HepG2 (cell line): ENCODE measurements around the gene SEC31A. TPM values are rescaled to one million over a fixed set of nuclear protein-coding genes. Genes with fewer than 3 reads are reported as not detected.
A peak's percentile ranks its signal among the peaks of the same experiment; 100 is the strongest.

ENCODE experiments used
- BRD4 ChIP-seq: sonication (generic); formaldehyde crosslinking; IDR thresholded peaks from 2 replicates; pipeline ENCODE4 v1.4.0; 2020; ENCODE audit warnings: missing genetic modification reagents
- CHCHD3 ChIP-seq: sonication (generic); formaldehyde crosslinking; IDR thresholded peaks from 2 replicates; pipeline ENCODE4 v1.8.0; 2022; ENCODE audit warnings: mild to moderate bottlenecking, missing genetic modification reagents, moderate library complexity
- FOSL1 ChIP-seq: sonication (generic); formaldehyde crosslinking; IDR thresholded peaks from 2 replicates; pipeline ENCODE4 v1.9.0; 2021; ENCODE audit warnings: missing genetic modification reagents, borderline replicate concordance
- KAT7 ChIP-seq: IDR thresholded peaks from 2 replicates; pipeline ENCODE4 v1.6.1; 2018; ENCODE audit warnings: borderline replicate concordance, missing compliant biosample characterization
- MEF2D ChIP-seq: sonication (generic); formaldehyde crosslinking; IDR thresholded peaks from 2 replicates; pipeline ENCODE4 v1.5.1; 2020; ENCODE audit warnings: mild to moderate bottlenecking, missing genetic modification reagents
- NFKB2 ChIP-seq: sonication (generic); formaldehyde crosslinking; IDR thresholded peaks from 2 replicates; pipeline ENCODE4 v1.4.0; 2020; ENCODE audit warnings: missing genetic modification reagents, borderline replicate concordance
- ONECUT2 ChIP-seq: sonication (generic); formaldehyde crosslinking; IDR thresholded peaks from 2 replicates; pipeline ENCODE4 v1.4.0; 2020; ENCODE audit warnings: missing genetic modification reagents
- PCBP2 ChIP-seq: fragments of 200-400 bp; formaldehyde crosslinking; optimal IDR thresholded peaks from 2 replicates; pipeline ENCODE3; 2018; ENCODE audit warnings: low read length, low read depth; ENCODE audit not compliant: poor library complexity, severe bottlenecking
- PHF8 ChIP-seq: sonication (generic); formaldehyde crosslinking; IDR thresholded peaks from 2 replicates; pipeline ENCODE4 v1.5.0; 2020; ENCODE audit warnings: missing genetic modification reagents
- SRSF9 ChIP-seq: fragments of 200-400 bp; formaldehyde crosslinking; IDR thresholded peaks from 2 replicates; pipeline ENCODE4 v1.6.1; 2018; ENCODE audit warnings: borderline replicate concordance, mild to moderate bottlenecking, low read depth, low read length; ENCODE audit not compliant: insufficient read depth, poor library complexity, severe bottlenecking
- TRIM24 ChIP-seq: sonication (generic); formaldehyde crosslinking; IDR thresholded peaks from 2 replicates; pipeline ENCODE4 v1.8.0; 2022; ENCODE audit warnings: mild to moderate bottlenecking, missing genetic modification reagents
- polyA plus RNA-seq, 8 experiments: library from polyadenylated mRNA; depleted of rRNA in 3 of 8; stranded (reverse) in 7 of 8; unstranded in 1 of 8; fragments of >200 nt; fragmentation: Illumina TruSeq in 4 of 8; extraction: Trizol in 4 of 8; gene quantifications; 2 replicates each; pipeline versions ENCODE4 v1.2.1 to v1.2.3, GENCODE V29; 2011 to 2016; ENCODE audit warnings: low read depth in 4 of 8, missing spikeins in 1 of 8, mixed read lengths in 1 of 8; ENCODE audit not compliant: insufficient read depth in 1 of 8
- total RNA-seq, 5 experiments: library from RNA; depleted of rRNA; stranded (reverse); fragments of >200 nt; fragmentation: Illumina TruSeq; extraction: Trizol; gene quantifications; 2 replicates each; pipeline ENCODE4 v1.2.3, GENCODE V29; 2016; ENCODE audit warnings: low read depth in 1 of 5
- TF ChIP-seq, protein P1 (sequence below): sonication (generic); formaldehyde crosslinking; IDR thresholded peaks from 2 replicates; pipeline ENCODE4 v1.4.0; 2020; ENCODE audit warnings: missing genetic modification reagents
- TF ChIP-seq, protein P2 (sequence below): IDR thresholded peaks from 2 replicates; pipeline ENCODE4 v1.6.1; 2016; ENCODE audit warnings: control low read depth
- TF ChIP-seq, protein P3 (sequence below): sonication (generic); formaldehyde crosslinking; IDR thresholded peaks from 2 replicates; pipeline ENCODE4 v1.5.0; 2020; ENCODE audit warnings: missing genetic modification reagents
- TF ChIP-seq, protein P4 (sequence below): sonication (generic); formaldehyde crosslinking; conservative IDR thresholded peaks from 2 replicates; pipeline ENCODE4 v1.8.0; 2022; ENCODE audit warnings: missing genetic modification reagents
- TF ChIP-seq, protein P5 (sequence below): sonication (generic); formaldehyde crosslinking; IDR thresholded peaks from 2 replicates; pipeline ENCODE4 v1.8.1; 2022; ENCODE audit warnings: mild to moderate bottlenecking, missing genetic modification reagents
- TF ChIP-seq, protein P6 (sequence below): sonication (generic); formaldehyde crosslinking; IDR thresholded peaks from 2 replicates; pipeline ENCODE4 v1.5.0; 2020; ENCODE audit warnings: mild to moderate bottlenecking, missing genetic modification reagents

Gene SEC31A
- total and polyA plus RNA-seq, 2 of the 13 experiments (the other 11 are each of a cell fraction or from before 2014, with no cell fraction given), result 231 to 435 TPM

DNA sequence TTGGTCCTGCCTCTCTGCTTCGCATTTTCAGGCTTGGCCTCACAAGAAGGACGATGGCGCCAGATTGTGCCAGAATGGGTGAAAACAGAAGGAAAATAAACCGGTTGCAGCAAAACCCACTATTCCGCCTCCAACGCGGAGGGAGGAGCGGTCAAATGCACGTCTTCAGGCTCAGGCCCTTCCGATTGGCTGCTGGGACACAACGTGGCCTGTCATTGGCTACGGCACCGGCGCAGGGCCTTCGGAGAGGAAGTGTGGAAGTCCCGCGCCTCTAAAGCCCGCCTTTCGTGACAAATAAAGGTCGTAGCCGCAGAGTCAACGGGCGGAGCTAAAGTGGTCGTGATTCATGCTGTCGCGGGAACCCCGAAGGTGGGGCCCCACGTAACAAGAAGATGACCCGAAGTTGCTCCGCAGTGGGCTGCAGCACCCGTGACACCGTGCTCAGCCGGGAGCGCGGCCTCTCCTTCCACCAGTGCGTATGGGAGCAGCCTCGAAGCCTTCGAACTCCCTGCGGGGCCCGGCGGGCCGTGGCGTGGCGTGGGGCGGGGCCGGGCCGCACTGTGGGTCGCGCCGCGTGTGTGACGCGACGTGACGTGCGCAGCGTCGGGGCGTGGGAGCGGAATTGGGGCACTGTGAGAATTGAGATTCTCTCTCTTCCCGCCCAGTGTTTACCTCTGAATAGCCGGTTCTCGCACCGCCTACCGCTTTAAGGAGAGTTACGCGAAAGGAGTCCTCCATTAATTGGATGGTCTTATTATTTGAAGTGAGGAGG lies 9.6 kb upstream of the SEC31A start, which contains the start of gene THAP9 (continued):
- TF ChIP-seq, protein P1, sequence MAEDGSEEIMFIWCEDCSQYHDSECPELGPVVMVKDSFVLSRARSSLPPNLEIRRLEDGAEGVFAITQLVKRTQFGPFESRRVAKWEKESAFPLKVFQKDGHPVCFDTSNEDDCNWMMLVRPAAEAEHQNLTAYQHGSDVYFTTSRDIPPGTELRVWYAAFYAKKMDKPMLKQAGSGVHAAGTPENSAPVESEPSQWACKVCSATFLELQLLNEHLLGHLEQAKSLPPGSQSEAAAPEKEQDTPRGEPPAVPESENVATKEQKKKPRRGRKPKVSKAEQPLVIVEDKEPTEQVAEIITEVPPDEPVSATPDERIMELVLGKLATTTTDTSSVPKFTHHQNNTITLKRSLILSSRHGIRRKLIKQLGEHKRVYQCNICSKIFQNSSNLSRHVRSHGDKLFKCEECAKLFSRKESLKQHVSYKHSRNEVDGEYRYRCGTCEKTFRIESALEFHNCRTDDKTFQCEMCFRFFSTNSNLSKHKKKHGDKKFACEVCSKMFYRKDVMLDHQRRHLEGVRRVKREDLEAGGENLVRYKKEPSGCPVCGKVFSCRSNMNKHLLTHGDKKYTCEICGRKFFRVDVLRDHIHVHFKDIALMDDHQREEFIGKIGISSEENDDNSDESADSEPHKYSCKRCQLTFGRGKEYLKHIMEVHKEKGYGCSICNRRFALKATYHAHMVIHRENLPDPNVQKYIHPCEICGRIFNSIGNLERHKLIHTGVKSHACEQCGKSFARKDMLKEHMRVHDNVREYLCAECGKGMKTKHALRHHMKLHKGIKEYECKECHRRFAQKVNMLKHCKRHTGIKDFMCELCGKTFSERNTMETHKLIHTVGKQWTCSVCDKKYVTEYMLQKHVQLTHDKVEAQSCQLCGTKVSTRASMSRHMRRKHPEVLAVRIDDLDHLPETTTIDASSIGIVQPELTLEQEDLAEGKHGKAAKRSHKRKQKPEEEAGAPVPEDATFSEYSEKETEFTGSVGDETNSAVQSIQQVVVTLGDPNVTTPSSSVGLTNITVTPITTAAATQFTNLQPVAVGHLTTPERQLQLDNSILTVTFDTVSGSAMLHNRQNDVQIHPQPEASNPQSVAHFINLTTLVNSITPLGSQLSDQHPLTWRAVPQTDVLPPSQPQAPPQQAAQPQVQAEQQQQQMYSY (CRISPR knock-in tag), result no peak
- TF ChIP-seq NFKB2 (CRISPR knock-in tag) (peak; percentile 85; the same call in 1 of the 2 replicates), ONECUT2 (CRISPR knock-in tag) (no peak), PHF8 (CRISPR knock-in tag) (peak; percentile 85), MEF2D (peak; percentile 47; the same call in 1 of the 2 replicates), BRD4 (no peak), SRSF9 (no peak), FOSL1 (no peak), TRIM24 (CRISPR knock-in tag) (no peak), PCBP2 (no peak), KAT7 (CRISPR knock-in tag) (0 out of 2 replicates have a peak, but pooled peaks have one; percentile 28), CHCHD3 (CRISPR knock-in tag) (0 out of 2 replicates have a peak, but pooled peaks have one; percentile 64)
- TF ChIP-seq, protein P2, sequence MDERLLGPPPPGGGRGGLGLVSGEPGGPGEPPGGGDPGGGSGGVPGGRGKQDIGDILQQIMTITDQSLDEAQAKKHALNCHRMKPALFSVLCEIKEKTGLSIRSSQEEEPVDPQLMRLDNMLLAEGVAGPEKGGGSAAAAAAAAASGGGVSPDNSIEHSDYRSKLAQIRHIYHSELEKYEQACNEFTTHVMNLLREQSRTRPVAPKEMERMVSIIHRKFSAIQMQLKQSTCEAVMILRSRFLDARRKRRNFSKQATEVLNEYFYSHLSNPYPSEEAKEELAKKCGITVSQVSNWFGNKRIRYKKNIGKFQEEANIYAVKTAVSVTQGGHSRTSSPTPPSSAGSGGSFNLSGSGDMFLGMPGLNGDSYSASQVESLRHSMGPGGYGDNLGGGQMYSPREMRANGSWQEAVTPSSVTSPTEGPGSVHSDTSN (CRISPR knock-in tag), result 0 out of 2 replicates have a peak, but pooled peaks have one; percentile 46
- TF ChIP-seq, protein P3, sequence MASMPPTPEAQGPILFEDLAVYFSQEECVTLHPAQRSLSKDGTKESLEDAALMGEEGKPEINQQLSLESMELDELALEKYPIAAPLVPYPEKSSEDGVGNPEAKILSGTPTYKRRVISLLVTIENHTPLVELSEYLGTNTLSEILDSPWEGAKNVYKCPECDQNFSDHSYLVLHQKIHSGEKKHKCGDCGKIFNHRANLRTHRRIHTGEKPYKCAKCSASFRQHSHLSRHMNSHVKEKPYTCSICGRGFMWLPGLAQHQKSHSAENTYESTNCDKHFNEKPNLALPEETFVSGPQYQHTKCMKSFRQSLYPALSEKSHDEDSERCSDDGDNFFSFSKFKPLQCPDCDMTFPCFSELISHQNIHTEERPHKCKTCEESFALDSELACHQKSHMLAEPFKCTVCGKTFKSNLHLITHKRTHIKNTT (CRISPR knock-in tag), result no peak
- TF ChIP-seq, protein P4, sequence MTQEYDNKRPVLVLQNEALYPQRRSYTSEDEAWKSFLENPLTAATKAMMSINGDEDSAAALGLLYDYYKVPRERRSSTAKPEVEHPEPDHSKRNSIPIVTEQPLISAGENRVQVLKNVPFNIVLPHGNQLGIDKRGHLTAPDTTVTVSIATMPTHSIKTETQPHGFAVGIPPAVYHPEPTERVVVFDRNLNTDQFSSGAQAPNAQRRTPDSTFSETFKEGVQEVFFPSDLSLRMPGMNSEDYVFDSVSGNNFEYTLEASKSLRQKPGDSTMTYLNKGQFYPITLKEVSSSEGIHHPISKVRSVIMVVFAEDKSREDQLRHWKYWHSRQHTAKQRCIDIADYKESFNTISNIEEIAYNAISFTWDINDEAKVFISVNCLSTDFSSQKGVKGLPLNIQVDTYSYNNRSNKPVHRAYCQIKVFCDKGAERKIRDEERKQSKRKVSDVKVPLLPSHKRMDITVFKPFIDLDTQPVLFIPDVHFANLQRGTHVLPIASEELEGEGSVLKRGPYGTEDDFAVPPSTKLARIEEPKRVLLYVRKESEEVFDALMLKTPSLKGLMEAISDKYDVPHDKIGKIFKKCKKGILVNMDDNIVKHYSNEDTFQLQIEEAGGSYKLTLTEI (CRISPR knock-in tag), result no peak
- TF ChIP-seq, protein P5, sequence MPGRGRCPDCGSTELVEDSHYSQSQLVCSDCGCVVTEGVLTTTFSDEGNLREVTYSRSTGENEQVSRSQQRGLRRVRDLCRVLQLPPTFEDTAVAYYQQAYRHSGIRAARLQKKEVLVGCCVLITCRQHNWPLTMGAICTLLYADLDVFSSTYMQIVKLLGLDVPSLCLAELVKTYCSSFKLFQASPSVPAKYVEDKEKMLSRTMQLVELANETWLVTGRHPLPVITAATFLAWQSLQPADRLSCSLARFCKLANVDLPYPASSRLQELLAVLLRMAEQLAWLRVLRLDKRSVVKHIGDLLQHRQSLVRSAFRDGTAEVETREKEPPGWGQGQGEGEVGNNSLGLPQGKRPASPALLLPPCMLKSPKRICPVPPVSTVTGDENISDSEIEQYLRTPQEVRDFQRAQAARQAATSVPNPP (CRISPR knock-in tag), result peak; percentile 50; the same call in 1 of the 2 replicates
- TF ChIP-seq, protein P6, sequence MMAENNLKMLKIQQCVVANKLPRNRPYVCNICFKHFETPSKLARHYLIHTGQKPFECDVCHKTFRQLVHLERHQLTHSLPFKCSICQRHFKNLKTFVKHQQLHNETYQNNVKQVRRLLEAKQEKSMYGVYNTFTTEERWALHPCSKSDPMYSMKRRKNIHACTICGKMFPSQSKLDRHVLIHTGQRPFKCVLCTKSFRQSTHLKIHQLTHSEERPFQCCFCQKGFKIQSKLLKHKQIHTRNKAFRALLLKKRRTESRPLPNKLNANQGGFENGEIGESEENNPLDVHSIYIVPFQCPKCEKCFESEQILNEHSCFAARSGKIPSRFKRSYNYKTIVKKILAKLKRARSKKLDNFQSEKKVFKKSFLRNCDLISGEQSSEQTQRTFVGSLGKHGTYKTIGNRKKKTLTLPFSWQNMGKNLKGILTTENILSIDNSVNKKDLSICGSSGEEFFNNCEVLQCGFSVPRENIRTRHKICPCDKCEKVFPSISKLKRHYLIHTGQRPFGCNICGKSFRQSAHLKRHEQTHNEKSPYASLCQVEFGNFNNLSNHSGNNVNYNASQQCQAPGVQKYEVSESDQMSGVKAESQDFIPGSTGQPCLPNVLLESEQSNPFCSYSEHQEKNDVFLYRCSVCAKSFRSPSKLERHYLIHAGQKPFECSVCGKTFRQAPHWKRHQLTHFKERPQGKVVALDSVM (CRISPR knock-in tag), result peak; percentile 53; the same call in 1 of the 2 replicates
